Gastrocnemius medialis (tissue), 4 donors: Measurements from ENCODE around the gene KCNK18. TPM values are rescaled to one million over a fixed set of nuclear protein-coding genes. Genes with fewer than 3 reads are reported as not detected.

Source experiments
- ATAC-seq, 2 donors: fragments of 150-250 bp; one replicate each; pipeline ENCODE4 v1.9.1; 2016
- DNase-seq, 2 donors: peaks; one replicate each; pipeline ENCODE4 v3.0.0-alpha.2; 2019
- H3K27ac ChIP-seq, 4 donors: fragments of 200-600 bp; sonication (generic); 1 replicate in 1 of 4; 2 replicates in 3 of 4; pipeline ENCODE4 v1.5.1; 2016 to 2018; ENCODE audit warnings: mild to moderate bottlenecking in 2 of 4, moderate library complexity in 1 of 4
- H3K27me3 ChIP-seq, 3 donors: fragments of 200-600 bp; sonication (generic) in 2 of 3; 1 replicate in 1 of 3; 2 replicates in 2 of 3; pipeline versions ENCODE4 v1.5.1 to v1.6.0; 2016 to 2019; ENCODE audit warnings: mild to moderate bottlenecking in 1 of 3, moderate library complexity in 1 of 3
- H3K36me3 ChIP-seq, 2 donors: fragments of 200-600 bp; sonication (generic) in 1 of 2; one replicate each; pipeline ENCODE4 v1.5.1; 2017 to 2018
- H3K4me1 ChIP-seq, 2 donors: fragments of 200-600 bp; sonication (generic) in 1 of 2; one replicate each; pipeline ENCODE4 v1.5.1; 2016 to 2017; ENCODE audit warnings: mild to moderate bottlenecking in 2 of 2
- H3K4me3 ChIP-seq, 4 donors: fragments of 200-600 bp; sonication (generic) in 3 of 4; 1 replicate in 1 of 4; 2 replicates in 3 of 4; pipeline ENCODE4 v1.5.1; 2016 to 2019; ENCODE audit warnings: mild to moderate bottlenecking in 2 of 4
- H3K9me3 ChIP-seq, 3 donors: fragments of 200-600 bp; sonication (generic) in 2 of 3; 1 replicate in 1 of 3; 2 replicates in 2 of 3; pipeline ENCODE4 v1.5.1; 2016 to 2019
- POLR2A ChIP-seq, 2 donors: fragments of 450-650 bp; IDR thresholded peaks; one replicate each; pipeline ENCODE4 v1.6.1; 2017; ENCODE audit warnings: antibody characterized with exemption in 2 of 2, mild to moderate bottlenecking in 2 of 2, moderate library complexity in 2 of 2
- in situ Hi-C, 4 donors: fragments of 200-750 bp; cut with MboI; loops; one replicate each; pipeline versions ENCODE4 v1.15.0 to v1.8.0; 2017; ENCODE audit warnings: low sequenced_read_pairs in 4 of 4
- intact Hi-C: fragments of 100-400 bp; cut with DNase I; formaldehyde crosslinking; loops from one replicate; pipeline ENCODE4 v1.15.1; 2023; ENCODE audit warnings: low total_unique reads
- total RNA-seq, 4 donors: library from RNA; depleted of rRNA; stranded (reverse); fragments of >200 nt; gene quantifications; one replicate each; pipeline versions ENCODE4 v1.1.0 to v1.2.3, GENCODE V29; 2016
- TF ChIP-seq, protein P1 (sequence below), 5 experiments: fragments of 450-650 bp in 3 of 5; fragments of 200-600 bp in 2 of 5; sonication (generic) in 2 of 5; IDR thresholded peaks in 4 of 5; conservative IDR thresholded peaks in 1 of 5; 1 replicate in 4 of 5; 2 replicates in 1 of 5; pipeline ENCODE4 v1.5.1; 2016 to 2019; ENCODE audit warnings: antibody characterized with exemption in 5 of 5, mild to moderate bottlenecking in 3 of 5, moderate library complexity in 3 of 5

The KCNK18 gene
- total RNA-seq, 4 donors from 2014 or later = not detected

DNA sequence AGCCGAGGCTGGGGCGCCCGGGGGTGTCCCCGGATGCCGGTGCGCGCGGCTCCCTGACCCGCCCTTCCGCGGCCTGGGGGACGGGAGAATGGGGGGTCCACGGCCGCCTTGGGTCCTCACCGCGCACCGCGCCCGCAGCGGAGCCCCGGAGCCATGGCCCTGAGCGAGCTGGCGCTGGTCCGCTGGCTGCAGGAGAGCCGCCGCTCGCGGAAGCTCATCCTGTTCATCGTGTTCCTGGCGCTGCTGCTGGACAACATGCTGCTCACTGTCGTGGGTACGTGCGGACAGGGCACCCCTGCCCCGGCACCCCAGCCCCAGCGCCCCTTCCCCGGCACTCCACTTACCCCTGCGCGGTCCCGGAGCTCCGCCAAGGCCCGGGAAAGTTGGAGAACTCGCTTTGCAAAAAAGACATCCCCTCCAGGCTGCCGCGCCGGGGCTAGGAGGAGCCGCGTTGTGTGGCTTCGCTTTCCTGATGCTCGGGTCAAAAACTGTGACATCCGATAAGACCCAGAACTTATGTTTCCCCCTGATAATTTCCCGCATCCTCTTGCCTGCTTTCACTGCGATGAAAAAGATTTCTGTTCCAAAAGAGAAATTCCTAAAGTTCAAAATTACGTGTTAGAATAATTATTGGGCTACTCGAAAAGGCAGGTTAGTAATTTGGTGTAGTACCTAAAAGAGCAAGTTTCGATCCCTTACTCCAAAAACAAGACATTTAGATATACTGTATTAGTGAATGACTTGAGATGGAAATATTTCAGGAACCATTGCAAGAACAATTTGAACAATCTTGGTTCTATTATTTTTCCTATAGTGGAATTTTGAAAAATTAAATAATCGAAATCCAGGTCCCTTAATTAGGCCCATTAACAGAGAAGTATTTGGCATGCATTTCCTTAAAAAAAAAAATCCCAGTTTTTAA is 44.5 kb downstream of the KCNK18 start:
- in situ Hi-C loops (no loop called here), intact Hi-C loops (no loop called here)
- H3K27me3 ChIP-seq = peaks cover 22 to 29% (median 26%) of the 10 kb centered on the region in 3 donors
- H3K27ac ChIP-seq = no peak overlapping the region
- H3K4me1 ChIP-seq = no peaks in the 10 kb centered on the region
- ATAC-seq (no peak), DNase-seq (no peak)
- TF ChIP-seq, protein P1, sequence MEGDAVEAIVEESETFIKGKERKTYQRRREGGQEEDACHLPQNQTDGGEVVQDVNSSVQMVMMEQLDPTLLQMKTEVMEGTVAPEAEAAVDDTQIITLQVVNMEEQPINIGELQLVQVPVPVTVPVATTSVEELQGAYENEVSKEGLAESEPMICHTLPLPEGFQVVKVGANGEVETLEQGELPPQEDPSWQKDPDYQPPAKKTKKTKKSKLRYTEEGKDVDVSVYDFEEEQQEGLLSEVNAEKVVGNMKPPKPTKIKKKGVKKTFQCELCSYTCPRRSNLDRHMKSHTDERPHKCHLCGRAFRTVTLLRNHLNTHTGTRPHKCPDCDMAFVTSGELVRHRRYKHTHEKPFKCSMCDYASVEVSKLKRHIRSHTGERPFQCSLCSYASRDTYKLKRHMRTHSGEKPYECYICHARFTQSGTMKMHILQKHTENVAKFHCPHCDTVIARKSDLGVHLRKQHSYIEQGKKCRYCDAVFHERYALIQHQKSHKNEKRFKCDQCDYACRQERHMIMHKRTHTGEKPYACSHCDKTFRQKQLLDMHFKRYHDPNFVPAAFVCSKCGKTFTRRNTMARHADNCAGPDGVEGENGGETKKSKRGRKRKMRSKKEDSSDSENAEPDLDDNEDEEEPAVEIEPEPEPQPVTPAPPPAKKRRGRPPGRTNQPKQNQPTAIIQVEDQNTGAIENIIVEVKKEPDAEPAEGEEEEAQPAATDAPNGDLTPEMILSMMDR (IDR thresholded peaks at IDR 0.05 in 4 of 5, conservative IDR thresholded peaks at IDR 0.05 in 1 of 5) = no peak
- TF ChIP-seq POLR2A (IDR thresholded peaks at IDR 0.05) = no peak
- H3K9me3 ChIP-seq = no peaks in the 10 kb centered on the region
- H3K36me3 ChIP-seq = no peaks in the 10 kb centered on the region
- no peak overlapping the region for H3K4me3 ChIP-seq

DNA sequence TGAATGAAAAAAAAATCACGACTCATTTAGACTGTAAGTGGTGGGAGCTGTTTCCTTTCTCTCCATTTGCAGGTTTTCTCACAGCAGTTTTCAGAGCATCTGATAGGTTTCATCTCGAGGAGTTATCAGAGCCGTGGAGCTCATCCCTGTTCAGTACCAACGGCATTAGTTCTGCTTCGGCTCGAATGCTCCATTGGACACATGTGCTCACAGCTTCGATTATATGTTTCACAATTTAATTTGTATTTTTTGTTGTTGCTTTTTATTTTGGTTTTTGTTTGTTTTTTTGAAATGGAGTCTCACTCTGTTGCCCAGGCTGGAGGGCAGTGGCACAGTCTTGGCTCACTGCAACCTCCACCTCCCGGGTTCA is 45.2 kb downstream of the KCNK18 start:
- intact Hi-C loops (no loop called here), in situ Hi-C loops (no loop called here)
- Histone ChIP-seq H3K27ac (no peak overlapping the region), H3K9me3 (no peaks in the 10 kb centered on the region), H3K4me3 (no peak overlapping the region), H3K4me1 (no peaks in the 10 kb centered on the region), H3K27me3 (peaks cover 22 to 29% (median 26%) of the 10 kb centered on the region in 3 donors), H3K36me3 (no peaks in the 10 kb centered on the region)
- TF ChIP-seq, protein P1 (IDR thresholded peaks at IDR 0.05 in 4 of 5, conservative IDR thresholded peaks at IDR 0.05 in 1 of 5) = no peak
- no peak for TF ChIP-seq POLR2A (IDR thresholded peaks at IDR 0.05)
- no peak for ATAC-seq
- DNase-seq = no peak

DNA sequence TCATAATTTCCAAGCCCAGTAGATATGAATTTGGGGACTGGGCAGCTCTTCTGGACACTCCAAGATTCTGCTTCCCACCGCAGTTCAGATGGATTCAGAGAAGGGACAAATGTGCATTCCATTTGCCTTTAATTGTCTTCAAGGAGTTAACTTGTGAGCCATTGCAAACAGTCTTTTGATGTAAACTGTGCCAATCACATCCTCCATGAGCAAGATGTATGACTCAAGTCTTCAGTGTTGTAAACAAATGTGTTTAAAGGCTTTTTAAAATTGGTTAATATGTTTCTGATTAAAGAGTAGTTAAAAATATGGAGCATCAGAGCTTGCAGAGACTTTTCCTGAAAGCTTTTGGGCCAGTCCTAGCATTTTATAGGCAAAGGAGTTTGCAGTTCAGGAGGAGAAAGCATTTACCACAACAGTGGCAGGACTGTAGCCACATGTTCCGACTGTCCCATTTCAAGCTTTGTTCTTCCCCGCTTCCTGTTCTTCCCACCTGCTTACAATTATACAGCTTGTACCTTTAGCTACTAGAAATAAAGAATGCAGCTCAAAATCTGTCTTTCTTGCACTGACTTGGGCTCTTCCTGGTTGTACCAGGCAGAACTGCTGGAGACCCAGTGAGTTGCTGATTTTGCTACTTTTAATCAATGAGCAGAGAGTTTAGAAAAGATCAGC is 49.8 kb downstream of the KCNK18 start:
- Histone ChIP-seq H3K9me3 (no peaks in the 10 kb centered on the region), H3K4me3 (no peak overlapping the region), H3K36me3 (no peaks in the 10 kb centered on the region), H3K27ac (no peak overlapping the region), H3K4me1 (no peaks in the 10 kb centered on the region), H3K27me3 (peaks cover 7 to 16% (median 12%) of the 10 kb centered on the region in 3 donors)
- in situ Hi-C loops (no loop called here), intact Hi-C loops (no loop called here)
- DNase-seq = no peak
- TF ChIP-seq, protein P1 (IDR thresholded peaks at IDR 0.05 in 4 of 5, conservative IDR thresholded peaks at IDR 0.05 in 1 of 5) = no peak
- TF ChIP-seq POLR2A (IDR thresholded peaks at IDR 0.05) = no peak
- ATAC-seq = no peak

DNA sequence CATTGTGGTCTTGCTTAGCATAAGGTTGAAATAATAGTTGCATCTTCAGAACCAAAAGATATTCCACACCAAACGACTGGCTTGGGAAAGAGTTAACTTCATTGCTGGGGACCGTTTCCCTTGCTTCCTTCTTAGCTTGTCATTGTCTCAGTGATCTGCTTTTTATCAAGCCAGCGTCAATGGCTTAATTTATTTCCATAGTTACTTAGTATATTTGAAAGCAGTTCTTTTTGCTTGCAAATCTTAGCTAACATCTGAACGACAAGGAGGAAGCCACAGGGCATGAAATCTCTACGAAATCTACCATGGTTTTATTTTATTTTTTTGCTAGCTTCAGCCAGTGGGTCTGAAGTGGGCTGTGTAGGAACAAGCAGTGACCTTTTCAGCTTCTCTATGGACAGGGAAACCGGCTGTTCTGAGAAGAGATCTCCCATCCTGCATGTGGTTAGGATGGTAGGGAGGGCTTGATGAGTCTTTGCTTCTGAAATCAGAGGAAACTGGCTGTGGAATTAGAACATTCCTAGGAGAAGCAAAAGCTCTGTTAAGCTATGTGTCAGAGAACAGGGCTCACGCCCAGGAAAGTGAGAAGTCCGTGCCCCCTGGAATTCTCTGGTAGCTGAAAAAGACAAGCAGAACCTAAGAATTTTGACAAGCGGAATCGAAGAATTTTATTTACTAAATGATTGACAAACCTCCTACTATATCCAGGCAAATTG is 51.6 kb downstream of the KCNK18 start:
- DNase-seq = no peak
- Histone ChIP-seq H3K27me3 (peaks cover 0 to 12% (median 4%) of the 10 kb centered on the region in 3 donors), H3K4me1 (no peaks in the 10 kb centered on the region), H3K27ac (no peak overlapping the region), H3K36me3 (no peaks in the 10 kb centered on the region), H3K4me3 (no peak overlapping the region), H3K9me3 (no peaks in the 10 kb centered on the region)
- in situ Hi-C loops (no loop called here), intact Hi-C loops (no loop called here)
- no peak for ATAC-seq
- TF ChIP-seq, protein P1 (IDR thresholded peaks at IDR 0.05 in 4 of 5, conservative IDR thresholded peaks at IDR 0.05 in 1 of 5) = no peak
- TF ChIP-seq POLR2A (IDR thresholded peaks at IDR 0.05) = no peak
